NCI-H187 treated with DMSO at 0.1 percent for 48 hours (cell line): ENCODE results near the gene TRAF3.
"Not testable (repeated sequence)": the region's sequence is repeated elsewhere in the genome, so short reads cannot be mapped to it uniquely, and the experiment has no call there.

ENCODE experiments used
- DNase-seq: peaks from one replicate; lab custom pipeline; 2025; lab: John Stamatoyannopoulos, UW

The TRAF3 gene

GRCh38 chr14:102866982-102867761 is 89.9 kb downstream of the TRAF3 start:
- no peak for DNase-seq

- DNase-seq: no peak
Observed at GRCh38 chr14:102867826-102868580, 90.8 kb downstream of the TRAF3 start.

- no peak for DNase-seq
Observed at GRCh38 chr14:102868956-102869547, 91.8 kb downstream of the TRAF3 start.

- no peak for DNase-seq
Observed at GRCh38 chr14:102870246-102870645, 93.0 kb downstream of the TRAF3 start.

- DNase-seq: no peak
Observed at GRCh38 chr14:102870994-102871831, 94.0 kb downstream of the TRAF3 start.

- no peak for DNase-seq
Observed at GRCh38 chr14:102872020-102872419, 94.8 kb downstream of the TRAF3 start.

- no peak for DNase-seq
Observed at GRCh38 chr14:102873131-102873530, 95.9 kb downstream of the TRAF3 start.

- DNase-seq: no peak
Observed at GRCh38 chr14:102873546-102874061, 96.4 kb downstream of the TRAF3 start.

- no peak for DNase-seq
Observed at GRCh38 chr14:102875652-102876051, 98.4 kb downstream of the TRAF3 start.

GRCh38 chr14:102877511-102877910 is 100.3 kb downstream of the TRAF3 start:
- not testable (repeated sequence) for DNase-seq

- DNase-seq: no peak
Observed at GRCh38 chr14:102878174-102878969, 101.1 kb downstream of the TRAF3 start.

GRCh38 chr14:102878970-102879460 is 101.8 kb downstream of the TRAF3 start:
- no peak for DNase-seq

GRCh38 chr14:102882226-102882906 is 105.1 kb downstream of the TRAF3 start:
- peak; percentile 9 for DNase-seq

GRCh38 chr14:102883089-102883541 is 105.9 kb downstream of the TRAF3 start:
- DNase-seq: no peak

GRCh38 chr14:102883554-102883953 is 106.3 kb downstream of the TRAF3 start:
- no peak for DNase-seq

- DNase-seq: no peak
Observed at GRCh38 chr14:102885737-102886447, 108.6 kb downstream of the TRAF3 start.

- no peak for DNase-seq
Observed at GRCh38 chr14:102888748-102889147, 111.5 kb downstream of the TRAF3 start.

- DNase-seq: no peak
Observed at GRCh38 chr14:102889615-102890014, 112.4 kb downstream of the TRAF3 start.

- no peak for DNase-seq
Observed at GRCh38 chr14:102891111-102891510, 113.9 kb downstream of the TRAF3 start.
